Sciatic nerve (tissue), 2 donors: ENCODE data around the gene PLPPR3. TPM values are rescaled to one million over a fixed set of nuclear protein-coding genes. Genes with fewer than 3 reads are reported as not detected.
"Not testable (repeated sequence)": the region's sequence is repeated elsewhere in the genome, so short reads cannot be mapped to it uniquely, and the experiment has no call there.

Experiments
- ATAC-seq: fragments of 200-7000 bp; cut with Tn5 transposase; one replicate; pipeline ENCODE4 v1.9.1; 2020; ENCODE audit warnings: mild to moderate bottlenecking, moderate library complexity
- DNase-seq: peaks from one replicate; pipeline ENCODE4 v3.0.0-alpha.2; 2020; ENCODE audit warnings: low spot score
- intact Hi-C: fragments of 100-400 bp; cut with DNase I; formaldehyde crosslinking; loops from one replicate; pipeline ENCODE4 v1.14.2; 2022
- total RNA-seq: library from RNA; stranded (reverse); fragmentation: NEBNext Ultra II Directional; extraction: Animal tissue kit (Norgen Biotek cat#: 25700); gene quantifications from one replicate; pipeline ENCODE4 v1.2.1, GENCODE V29; 2021
- donor health status: DM: no; HTN: no; CAD: no.
- donor health status: DM: no; HTN: no; CAD: no.

The PLPPR3 gene
- total RNA-seq, 1 donor from 2014 or later: not detected

DNA sequence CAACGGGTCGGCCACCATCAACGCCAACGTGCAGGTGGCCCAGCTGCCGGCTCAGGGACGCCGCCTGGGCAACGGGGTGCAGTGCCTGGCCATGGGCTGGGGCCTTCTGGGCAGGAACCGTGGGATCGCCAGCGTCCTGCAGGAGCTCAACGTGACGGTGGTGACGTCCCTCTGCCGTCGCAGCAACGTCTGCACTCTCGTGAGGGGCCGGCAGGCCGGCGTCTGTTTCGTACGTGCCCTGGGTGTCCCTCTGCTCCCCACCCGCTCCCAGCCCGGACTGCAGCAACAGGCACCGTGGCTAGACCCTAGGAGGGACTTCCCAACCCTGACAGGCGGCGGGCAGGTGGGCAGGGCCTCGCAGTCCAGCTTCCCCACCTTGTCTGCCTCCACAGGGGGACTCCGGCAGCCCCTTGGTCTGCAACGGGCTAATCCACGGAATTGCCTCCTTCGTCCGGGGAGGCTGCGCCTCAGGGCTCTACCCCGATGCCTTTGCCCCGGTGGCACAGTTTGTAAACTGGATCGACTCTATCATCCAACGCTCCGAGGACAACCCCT lies 33.9 kb upstream of the PLPPR3 start:
- DNase-seq (no peak), ATAC-seq (no peak)
- intact Hi-C loops: no loop called here

DNA sequence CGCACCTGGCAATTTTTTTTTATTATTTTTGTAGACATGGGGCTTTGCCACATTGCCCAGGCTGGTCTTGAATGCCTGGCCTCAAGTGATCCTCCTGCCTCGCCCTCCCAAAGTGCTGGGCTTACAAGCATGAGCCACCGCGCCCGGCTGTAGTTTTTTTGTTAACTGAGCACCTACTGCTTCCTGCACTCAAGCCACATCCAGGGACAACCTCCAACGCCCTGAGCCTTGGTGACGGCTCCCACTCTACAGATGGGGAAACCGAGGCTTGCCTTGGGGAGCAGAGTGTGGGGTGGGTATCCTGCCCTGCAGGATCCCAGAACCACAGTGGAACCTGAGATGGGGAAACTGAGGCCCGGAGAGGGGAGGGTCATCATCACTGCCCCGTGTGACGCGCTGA lies 33.4 kb upstream of the PLPPR3 start:
- ATAC-seq (no peak), DNase-seq (no peak)
- intact Hi-C loops: no loop called here

DNA sequence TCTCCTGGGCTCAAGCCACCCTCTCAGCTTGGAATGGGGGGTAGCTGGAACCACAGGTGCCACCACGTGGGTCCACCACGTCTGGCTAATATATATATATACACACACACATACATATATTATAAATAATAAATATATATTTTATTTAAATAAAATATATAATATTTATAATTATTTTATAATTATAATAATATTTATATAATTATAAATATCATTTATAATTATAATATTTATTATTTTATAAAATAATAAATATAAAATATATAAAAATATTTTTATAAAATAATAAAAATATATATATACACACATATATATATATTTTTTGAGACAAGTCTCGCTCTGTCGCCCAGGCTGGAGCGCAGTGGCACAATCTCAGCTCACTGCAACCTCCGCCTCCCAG lies 32.8 kb upstream of the PLPPR3 start:
- intact Hi-C loops: no loop called here
- DNase-seq (no peak), ATAC-seq (no peak)

DNA sequence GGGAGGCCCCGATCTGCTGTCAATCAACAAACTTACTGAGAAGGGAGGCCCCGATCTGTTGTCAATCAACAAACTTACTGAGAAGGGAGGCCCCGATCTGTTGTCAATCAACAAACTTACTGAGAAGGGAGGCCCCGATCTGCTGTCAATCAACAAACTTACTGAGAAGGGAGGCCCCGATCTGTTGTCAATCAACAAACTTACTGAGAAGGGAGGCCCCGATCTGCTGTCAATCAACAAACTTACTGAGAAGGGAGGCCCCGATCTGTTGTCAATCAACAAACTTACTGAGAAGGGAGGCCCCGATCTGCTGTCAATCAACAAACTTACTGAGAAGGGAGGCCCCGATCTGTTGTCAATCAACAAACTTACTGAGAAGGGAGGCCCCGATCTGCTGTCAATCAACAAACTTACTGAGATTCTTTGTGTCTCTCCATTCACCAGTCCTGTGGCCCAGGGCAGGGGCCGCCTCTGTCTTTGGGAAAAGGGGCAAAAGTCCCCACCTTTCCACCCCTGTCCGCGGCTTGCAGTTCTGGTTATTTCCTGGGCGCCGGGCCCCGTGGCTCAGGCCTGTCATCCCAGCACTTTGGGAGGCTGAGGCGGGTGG lies 32.0 kb upstream of the PLPPR3 start:
- intact Hi-C loops, DNase-seq, ATAC-seq: not testable (repeated sequence)

DNA sequence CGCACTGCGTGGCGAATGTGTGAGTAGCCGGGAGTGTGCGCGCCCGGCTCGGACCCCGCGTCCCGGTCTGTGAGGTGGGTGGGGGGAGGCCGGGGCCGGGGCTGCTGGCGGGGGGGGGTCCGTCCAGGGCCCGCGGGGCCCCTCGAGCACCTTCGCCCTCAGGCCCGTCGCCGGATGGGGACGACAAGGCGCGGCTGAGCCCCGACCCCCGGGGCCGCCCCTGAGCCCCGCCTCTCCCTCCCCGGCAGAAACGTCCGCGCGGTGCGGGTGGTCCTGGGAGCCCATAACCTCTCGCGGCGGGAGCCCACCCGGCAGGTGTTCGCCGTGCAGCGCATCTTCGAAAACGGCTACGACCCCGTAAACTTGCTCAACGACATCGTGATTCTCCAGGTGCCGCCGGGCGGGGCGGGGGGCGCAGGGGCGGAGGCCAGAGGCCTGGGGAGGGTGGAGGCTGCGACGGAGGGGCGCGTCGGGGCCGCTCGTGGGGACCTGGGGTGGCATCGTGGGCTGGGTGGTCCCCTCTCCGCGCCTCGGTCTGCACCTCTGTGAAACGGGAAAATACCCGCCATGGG lies 31.3 kb upstream of the PLPPR3 start:
- ATAC-seq: no peak
- intact Hi-C loops: no loop called here

DNA sequence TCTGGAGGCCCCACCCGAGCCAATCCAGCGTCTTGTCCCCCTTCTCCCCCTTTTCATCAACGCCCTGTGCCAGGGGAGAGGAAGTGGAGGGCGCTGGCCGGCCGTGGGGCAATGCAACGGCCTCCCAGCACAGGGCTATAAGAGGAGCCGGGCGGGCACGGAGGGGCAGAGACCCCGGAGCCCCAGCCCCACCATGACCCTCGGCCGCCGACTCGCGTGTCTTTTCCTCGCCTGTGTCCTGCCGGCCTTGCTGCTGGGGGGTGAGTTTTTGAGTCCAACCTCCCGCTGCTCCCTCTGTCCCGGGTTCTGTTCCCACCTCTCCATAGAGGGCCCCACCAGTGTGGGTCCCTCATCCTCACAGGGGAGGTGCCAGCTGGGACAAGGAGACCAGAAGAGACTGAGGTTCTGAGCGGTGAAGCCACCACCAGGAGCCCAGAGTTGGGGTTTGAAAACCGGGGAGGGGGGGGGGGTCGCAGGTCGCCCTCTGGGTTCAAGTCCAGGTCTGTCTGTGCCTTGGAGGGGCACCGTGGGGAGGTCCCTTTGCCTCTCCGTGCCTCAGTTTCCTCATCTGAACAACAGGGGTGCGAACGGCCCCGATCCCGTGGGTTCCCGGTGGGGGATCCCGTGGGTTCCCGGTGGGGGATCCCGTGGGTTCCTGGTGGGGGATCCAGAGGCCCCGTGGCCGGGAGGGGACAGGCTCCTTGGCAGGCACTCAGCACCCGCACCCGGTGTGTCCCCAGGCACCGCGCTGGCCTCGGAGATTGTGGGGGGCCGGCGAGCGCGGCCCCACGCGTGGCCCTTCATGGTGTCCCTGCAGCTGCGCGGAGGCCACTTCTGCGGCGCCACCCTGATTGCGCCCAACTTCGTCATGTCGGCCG lies 30.6 kb upstream of the PLPPR3 start, which contains the start of gene ELANE:
TSS of gene ELANE (plus strand) at position 168 of the 878 bp plus-strand sequence. CDS start at position 194, 26 bp downstream.
- ATAC-seq (no peak), DNase-seq (no peak)
- intact Hi-C loops: no loop called here

More for the DNA sequence above, 31.3 kb upstream of the PLPPR3 start:
- DNase-seq: no peak

DNA sequence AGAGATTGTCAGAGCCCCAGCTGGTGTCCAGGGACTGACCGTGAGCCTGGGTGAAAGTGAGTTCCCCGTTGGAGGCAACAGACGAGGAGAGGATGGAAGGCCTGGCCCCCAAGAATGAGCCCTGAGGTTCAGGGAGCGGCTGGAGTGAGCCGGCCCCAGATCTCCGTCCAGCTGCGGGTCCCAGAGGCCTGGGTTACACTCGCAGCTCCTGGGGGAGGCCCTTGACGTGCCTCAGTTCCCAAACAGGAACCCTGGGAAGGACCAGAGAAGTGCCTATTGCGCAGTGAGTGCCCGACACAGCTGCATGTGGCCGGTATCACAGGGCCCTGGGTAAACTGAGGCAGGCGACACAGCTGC lies 29.2 kb upstream of the PLPPR3 start:
- intact Hi-C loops: no loop called here
- ATAC-seq: no peak
- no peak for DNase-seq

DNA sequence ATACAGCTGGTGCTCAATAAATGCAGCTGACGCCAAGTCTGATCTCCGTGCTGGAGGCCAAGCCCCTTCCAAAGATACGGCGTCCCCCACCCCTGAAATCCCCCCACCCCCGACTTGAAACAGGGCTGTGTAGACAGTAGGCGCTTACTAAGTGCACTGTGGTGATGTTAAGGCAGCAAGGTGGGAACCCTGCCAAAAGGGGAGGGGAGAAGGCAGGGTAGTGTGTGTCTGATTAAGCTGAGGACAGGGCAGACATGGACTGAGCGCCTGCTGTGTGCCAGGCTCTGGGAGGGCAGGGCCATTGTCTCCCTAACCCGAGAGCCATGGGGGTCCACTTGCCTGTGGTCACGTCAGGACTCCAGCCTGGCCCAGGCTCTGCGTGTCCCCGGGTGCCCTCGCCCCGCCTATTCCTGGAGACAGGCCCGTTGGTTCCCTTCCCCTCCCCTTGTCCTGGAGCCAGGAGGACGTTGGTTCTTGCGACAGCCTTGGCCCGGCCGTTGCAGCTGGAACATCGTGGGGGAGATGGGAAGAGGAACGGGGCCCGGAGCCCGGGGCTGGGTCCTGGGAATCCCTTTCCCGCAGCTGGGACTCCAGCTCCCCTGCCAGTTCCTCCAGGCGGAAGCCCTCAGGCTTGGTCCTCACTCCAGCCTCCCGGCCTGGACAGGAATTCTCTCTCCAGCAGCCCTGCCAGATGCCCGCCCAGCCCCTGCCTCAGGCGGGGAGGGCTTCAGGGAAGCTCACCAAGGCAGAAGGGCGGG lies 28.6 kb upstream of the PLPPR3 start:
- DNase-seq: peak; percentile 92
- peak; percentile 95 for ATAC-seq
- intact Hi-C loops: no loop called here

DNA sequence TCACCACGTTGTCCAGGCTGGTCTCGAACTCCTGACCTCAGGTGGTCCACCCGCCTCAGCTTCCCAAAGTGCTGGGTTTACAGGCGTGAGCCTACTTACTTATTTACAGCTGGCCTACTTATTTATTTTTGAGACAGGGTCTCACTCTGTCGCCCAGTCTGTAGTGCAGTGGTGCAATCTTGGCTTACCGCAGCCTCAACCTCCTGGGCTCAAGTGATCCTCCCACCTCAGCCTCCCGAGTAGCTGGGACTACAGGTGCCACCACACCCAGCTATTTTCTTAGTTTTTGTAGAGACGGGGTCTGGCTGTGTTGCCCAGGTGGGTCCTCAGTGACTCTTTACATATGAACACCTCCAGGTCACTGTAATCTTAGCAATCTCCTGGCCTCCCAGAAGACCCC lies 27.4 kb upstream of the PLPPR3 start:
- DNase-seq, ATAC-seq, intact Hi-C loops: not testable (repeated sequence)

DNA sequence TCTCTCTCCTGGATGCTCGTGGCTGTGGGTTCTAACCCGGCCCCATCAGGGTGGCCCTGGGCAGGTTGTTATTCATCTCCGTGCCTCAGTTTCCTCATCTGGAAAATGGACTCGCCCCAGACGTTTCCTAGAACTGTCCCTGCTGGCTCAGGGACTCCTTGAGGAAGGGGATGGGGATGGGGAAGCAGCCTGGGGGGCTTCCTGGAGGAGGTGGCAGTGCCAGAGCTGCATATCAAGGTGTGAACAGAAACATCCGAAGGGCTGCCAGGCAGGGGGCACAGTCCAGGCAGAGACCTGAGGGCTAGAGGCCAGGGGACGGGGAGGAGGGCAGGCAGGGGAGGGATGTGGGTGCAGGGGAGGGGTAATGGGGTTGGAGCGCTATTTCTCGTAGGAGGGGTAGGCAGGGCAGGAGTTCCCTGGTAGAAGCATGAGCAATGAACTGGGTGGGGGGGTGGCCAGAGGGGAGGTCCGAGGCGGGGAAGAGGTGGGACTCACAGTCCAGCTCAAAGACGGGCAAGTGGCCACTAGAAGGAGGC lies 26.7 kb upstream of the PLPPR3 start:
- ATAC-seq: no peak
- no peak for DNase-seq
- intact Hi-C loops: no loop called here

DNA sequence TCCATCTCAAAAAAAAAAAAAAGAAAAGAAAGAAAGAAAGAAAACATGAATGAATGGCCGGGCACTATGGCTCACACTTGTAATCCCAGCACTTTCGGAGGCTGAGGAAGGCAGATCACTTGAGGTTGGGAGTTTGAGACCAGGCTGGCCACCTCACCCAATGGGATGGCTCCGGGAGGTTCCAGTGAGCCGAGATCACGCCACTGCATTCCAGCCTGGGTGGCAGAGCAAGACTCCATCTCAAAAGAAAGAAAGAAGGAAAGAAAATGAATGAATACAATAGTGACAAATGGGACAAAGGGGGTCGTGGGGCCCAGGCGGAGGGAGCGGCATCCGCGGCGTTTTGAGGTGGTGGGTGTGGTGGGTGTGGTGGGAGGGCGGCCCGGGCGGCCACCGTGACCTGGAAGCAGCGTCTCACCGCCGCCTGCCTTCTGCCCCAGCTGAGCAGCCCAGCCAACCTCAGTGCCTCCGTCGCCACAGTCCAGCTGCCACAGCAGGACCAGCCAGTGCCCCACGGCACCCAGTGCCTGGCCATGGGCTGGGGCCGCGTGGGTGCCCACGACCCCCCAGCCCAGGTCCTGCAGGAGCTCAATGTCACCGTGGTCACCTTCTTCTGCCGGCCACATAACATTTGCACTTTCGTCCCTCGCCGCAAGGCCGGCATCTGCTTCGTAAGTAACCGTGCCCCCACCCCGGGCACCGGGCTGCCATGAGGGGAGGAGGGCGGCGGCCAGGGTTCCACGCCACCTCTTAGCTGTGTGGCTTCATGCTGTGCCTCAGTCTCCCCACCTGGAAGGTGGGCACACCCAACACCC lies 24.2 kb upstream of the PLPPR3 start:
- DNase-seq (no peak), ATAC-seq (no peak)
- intact Hi-C loops: no loop called here

DNA sequence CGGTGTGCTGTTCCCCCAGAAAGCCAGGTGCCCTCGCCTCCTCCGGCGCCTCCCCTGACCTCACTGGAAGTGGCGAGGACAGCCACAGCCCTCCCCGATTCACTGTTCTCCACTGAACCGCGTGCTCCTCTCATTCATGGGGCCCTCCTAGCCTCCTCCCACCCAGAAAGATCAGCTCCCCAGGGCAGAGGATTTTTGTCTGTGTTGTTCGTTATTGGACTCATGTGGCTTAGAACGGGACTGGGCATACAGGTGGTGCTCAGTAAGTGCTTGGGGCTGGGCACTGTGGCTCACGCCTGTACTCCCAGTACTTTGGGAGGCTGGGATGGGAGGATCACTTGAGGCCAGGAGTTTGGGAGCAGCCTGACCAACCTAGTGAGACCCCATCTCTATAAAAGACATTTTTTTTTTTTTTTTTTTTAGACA lies 22.8 kb upstream of the PLPPR3 start:
- intact Hi-C loops: no loop called here
- DNase-seq (no peak), ATAC-seq (peak; percentile 31)

DNA sequence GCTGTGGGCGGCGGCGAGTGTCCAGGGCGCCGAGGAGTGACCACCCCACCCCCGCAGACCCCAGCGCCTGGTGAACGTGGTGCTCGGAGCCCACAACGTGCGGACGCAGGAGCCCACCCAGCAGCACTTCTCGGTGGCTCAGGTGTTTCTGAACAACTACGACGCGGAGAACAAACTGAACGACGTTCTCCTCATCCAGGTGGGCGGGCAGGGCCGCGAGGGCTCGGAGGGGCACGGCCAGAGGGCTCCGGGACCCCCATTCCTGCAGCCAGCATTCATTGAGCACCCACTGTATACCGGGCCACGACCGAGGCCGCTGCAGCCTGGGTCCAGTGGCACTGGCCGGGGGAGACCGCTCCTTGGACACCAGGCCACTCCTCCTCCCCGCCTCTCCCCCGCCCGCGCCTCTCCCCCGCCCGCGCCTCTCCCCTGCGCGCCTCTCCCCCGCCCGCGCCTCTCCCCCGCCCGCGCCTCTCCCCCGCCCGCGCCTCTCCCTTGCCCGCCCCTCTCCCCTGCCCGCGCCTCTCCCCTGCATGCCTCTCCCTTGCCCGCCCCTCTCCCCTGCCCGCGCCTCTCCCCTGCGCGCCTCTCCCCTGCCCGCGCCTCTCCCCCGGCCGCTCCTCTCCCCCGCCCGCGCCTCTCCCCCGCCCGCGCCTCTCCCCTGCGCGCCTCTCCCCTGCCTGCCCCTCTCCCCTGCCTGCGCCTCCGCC lies 22.2 kb upstream of the PLPPR3 start:
- ATAC-seq (no peak), DNase-seq (no peak)
- intact Hi-C loops: no loop called here

DNA sequence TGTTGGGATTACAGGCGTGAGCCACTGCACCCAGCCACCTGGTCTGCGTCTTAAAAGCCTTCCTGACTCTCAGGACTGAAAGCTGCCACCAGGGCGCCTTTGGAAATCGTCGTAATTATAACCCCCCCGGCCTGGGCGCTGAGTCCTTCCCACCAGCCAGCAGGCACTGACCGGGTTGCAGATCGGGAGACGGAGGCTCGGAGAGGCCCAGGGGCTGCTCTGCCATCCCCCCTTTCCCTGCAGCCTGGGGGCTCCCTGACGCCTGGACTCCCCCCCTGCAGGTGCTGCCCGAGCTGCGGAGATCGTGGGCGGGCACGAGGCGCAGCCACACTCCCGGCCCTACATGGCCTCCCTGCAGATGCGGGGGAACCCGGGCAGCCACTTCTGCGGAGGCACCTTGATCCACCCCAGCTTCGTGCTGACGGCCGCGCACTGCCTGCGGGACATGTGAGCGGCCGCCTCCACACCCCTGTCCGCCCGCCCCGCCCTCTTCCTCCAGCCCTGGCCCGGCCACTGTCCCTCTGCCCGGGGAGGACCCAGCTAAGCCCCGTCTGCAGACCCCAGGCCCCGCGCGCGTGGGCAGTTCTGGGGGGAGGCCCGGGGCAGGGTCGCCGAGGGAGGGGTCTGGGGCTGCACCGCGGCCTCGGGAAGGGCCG lies 21.6 kb upstream of the PLPPR3 start:
- DNase-seq (peak; percentile 72), ATAC-seq (peak; percentile 40)
- intact Hi-C loops: no loop called here

DNA sequence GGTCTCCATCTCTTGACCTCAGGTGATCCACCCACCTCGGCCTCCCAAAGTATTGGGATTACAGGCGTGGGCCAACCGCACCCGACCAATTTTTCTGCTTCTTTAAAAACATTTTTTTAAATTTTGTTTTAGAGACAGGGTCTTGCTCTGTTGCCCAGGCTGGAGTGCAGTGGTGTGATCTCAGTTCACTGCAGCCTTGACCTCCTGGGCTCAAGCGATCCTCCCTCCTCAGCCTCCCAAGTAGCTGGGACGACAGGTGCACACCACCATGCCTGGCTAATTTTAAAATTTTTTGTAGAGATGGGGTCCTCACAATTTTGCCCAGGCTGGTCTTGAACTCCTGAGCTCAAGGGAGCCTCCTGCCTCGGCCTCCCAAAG lies 21.0 kb upstream of the PLPPR3 start:
- DNase-seq, intact Hi-C loops, ATAC-seq: not testable (repeated sequence)

DNA sequence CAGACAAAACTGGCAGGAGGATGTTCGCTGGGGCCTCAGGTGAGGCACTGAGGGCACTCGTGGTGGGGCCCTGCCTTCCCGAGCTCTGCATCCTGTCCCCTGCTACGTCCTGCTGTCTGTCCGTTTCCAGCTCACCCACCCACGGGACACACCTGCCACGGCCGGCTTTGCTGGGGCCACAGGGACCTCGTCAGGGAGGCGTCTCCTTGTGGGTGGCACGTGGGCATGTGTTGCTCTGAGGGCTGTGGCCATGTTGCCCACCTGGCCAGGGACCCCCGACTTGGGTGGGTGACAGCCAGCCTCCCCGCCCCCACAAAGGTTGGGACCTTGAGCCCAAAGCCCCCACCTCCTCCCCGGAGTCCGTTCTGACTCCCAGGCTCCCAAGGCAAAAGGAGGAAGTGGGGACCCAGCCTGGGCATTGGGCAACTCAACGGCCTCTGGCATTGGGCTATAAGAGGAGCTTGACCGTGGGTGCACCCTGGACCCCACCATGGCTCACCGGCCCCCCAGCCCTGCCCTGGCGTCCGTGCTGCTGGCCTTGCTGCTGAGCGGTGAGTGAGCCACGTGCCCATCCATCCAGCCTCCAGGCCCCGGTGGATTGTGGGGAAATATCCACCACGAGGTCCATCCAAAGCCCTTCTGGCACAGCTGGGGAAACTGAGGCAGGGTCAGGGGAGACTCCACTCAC lies 18.9 kb upstream of the PLPPR3 start, which contains the start of gene PRTN3:
TSS of gene PRTN3 (plus strand) at position 481 of the 688 bp plus-strand sequence. CDS start at position 491, 10 bp downstream.
- ATAC-seq (no peak), DNase-seq (no peak)
- intact Hi-C loops: no loop called here
